HEK293T (cell line): Measurements from ENCODE around the gene NAA11.

Experiments
- CTCF ChIA-PET: fragments of 350-600 bp; formaldehyde crosslinking; extraction: SDS; loops from one replicate; lab custom pipeline; 2021; ENCODE audit warnings: antibody characterized with exemption, inconsistent platforms; lab: Yijun Ruan, JAX
- POLR2A ChIA-PET: fragments of 350-600 bp; formaldehyde crosslinking; extraction: SDS; loops from one replicate; lab custom pipeline; 2020; ENCODE audit warnings: antibody characterized with exemption, inconsistent platforms; lab: Yijun Ruan, JAX
- DNase-seq: peaks from one replicate; pipeline ENCODE4 v3.0.0; 2012; ENCODE audit warnings: mixed read lengths; ENCODE audit errors: extremely low spot score
- ARNT ChIP-seq: fragments of 450-650 bp; IDR thresholded peaks from 2 replicates; pipeline ENCODE4 v1.6.1; 2017; ENCODE audit warnings: mild to moderate bottlenecking
- BHLHE40 ChIP-seq: fragments of 450-650 bp; IDR thresholded peaks from 2 replicates; pipeline ENCODE4 v1.6.1; 2016; ENCODE audit warnings: mild to moderate bottlenecking, moderate library complexity, borderline replicate concordance
- CTBP1 ChIP-seq: fragments of 450-650 bp; IDR thresholded peaks from 2 replicates; pipeline ENCODE4 v1.6.1; 2016; ENCODE audit warnings: borderline replicate concordance
- ELF4 ChIP-seq: fragments of 450-650 bp; IDR thresholded peaks from 2 replicates; pipeline ENCODE4 v1.6.1; 2017; ENCODE audit warnings: antibody characterized with exemption
- FOXA1 ChIP-seq: fragments of 450-650 bp; IDR thresholded peaks from 2 replicates; pipeline ENCODE4 v1.6.1; 2016; ENCODE audit warnings: mild to moderate bottlenecking
- FOXK2 ChIP-seq: fragments of 450-650 bp; IDR thresholded peaks from 2 replicates; pipeline ENCODE4 v1.6.1; 2016; ENCODE audit warnings: mild to moderate bottlenecking
- FOXM1 ChIP-seq: fragments of 450-650 bp; IDR thresholded peaks from 2 replicates; pipeline ENCODE4 v1.6.1; 2017; ENCODE audit warnings: mild to moderate bottlenecking, borderline replicate concordance
- HDGF ChIP-seq: fragments of 450-650 bp; IDR thresholded peaks from 2 replicates; pipeline ENCODE4 v1.6.1; 2017; ENCODE audit warnings: antibody characterized with exemption, borderline replicate concordance
- L3MBTL2 ChIP-seq: fragments of 450-650 bp; conservative IDR thresholded peaks from 2 replicates; pipeline ENCODE4 v1.6.1; 2016; ENCODE audit warnings: mild to moderate bottlenecking
- LEF1 ChIP-seq: fragments of 450-650 bp; IDR thresholded peaks from 2 replicates; pipeline ENCODE4 v1.6.1; 2017; ENCODE audit warnings: mild to moderate bottlenecking, borderline replicate concordance
- NFRKB ChIP-seq: fragments of 450-650 bp; IDR thresholded peaks from 2 replicates; pipeline ENCODE4 v1.6.1; 2016; ENCODE audit warnings: mild to moderate bottlenecking, moderate library complexity
- SP1 ChIP-seq: fragments of 450-650 bp; IDR thresholded peaks from 2 replicates; pipeline ENCODE4 v1.6.1; 2017
- SUZ12 ChIP-seq: fragments of 450-650 bp; IDR thresholded peaks from 2 replicates; pipeline ENCODE4 v1.6.1; 2016; ENCODE audit warnings: mild to moderate bottlenecking
- TARDBP ChIP-seq: fragments of 450-650 bp; IDR thresholded peaks from 2 replicates; pipeline ENCODE4 v1.6.1; 2016
- ZNF384 ChIP-seq: fragments of 450-650 bp; IDR thresholded peaks from 2 replicates; pipeline ENCODE4 v1.6.1; 2016
- TF ChIP-seq, protein P1 (sequence below): fragments of 450-650 bp; IDR thresholded peaks from 2 replicates; pipeline ENCODE4 v1.6.1; 2016

The NAA11 gene

DNA sequence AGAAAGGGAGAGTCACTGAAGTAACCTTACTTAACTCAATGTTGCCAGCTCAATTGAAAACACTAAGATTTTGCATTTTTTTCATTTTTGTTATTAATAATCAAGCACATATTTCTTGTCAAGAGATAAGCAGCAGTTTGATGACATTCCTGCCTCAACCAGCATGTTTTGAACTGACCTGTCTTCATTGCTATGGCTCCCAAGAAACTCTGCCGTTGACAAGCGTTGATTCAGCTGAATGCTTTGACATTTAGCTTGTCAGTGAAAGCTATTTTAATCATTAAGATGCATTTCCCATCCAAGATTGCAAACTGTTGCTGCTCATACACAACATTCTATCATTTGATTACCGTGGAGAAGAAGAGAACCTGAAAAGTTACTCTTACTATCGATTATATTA is 5.9 kb downstream of the NAA11 start:
- no peak for DNase-seq
- POLR2A ChIA-PET: no interaction called here
- no peak for TF ChIP-seq LEF1
- TF ChIP-seq FOXM1: no peak
- no peak for TF ChIP-seq CTBP1
- no peak for TF ChIP-seq ZNF384
- no peak for TF ChIP-seq ELF4
- TF ChIP-seq SP1: no peak
- TF ChIP-seq HDGF: no peak
- no peak for TF ChIP-seq ARNT
- TF ChIP-seq FOXK2: no peak
- no peak for TF ChIP-seq BHLHE40
- no peak for TF ChIP-seq SUZ12
- no peak for TF ChIP-seq NFRKB
- no peak for TF ChIP-seq TARDBP
- TF ChIP-seq, protein P1, sequence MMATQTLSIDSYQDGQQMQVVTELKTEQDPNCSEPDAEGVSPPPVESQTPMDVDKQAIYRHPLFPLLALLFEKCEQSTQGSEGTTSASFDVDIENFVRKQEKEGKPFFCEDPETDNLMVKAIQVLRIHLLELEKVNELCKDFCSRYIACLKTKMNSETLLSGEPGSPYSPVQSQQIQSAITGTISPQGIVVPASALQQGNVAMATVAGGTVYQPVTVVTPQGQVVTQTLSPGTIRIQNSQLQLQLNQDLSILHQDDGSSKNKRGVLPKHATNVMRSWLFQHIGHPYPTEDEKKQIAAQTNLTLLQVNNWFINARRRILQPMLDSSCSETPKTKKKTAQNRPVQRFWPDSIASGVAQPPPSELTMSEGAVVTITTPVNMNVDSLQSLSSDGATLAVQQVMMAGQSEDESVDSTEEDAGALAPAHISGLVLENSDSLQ: no peak
- no peak for TF ChIP-seq L3MBTL2
- CTCF ChIA-PET: no interaction called here

- no peak for DNase-seq
- POLR2A ChIA-PET: no interaction called here
- TF ChIP-seq NFRKB: no peak
- TF ChIP-seq BHLHE40: no peak
- TF ChIP-seq FOXM1: no peak
- TF ChIP-seq FOXK2: no peak
- no peak for TF ChIP-seq ZNF384
- TF ChIP-seq SP1: no peak
- no peak for TF ChIP-seq L3MBTL2
- TF ChIP-seq, protein P1: no peak
- CTCF ChIA-PET: no interaction called here
Measured at GRCh38 chr4:79317711-79318110, 8.2 kb downstream of the NAA11 start.

- no peak for DNase-seq
- no peak for TF ChIP-seq LEF1
- no peak for TF ChIP-seq NFRKB
- TF ChIP-seq BHLHE40: no peak
- no peak for TF ChIP-seq SUZ12
- no peak for TF ChIP-seq ARNT
- TF ChIP-seq FOXA1: no peak
- TF ChIP-seq HDGF: no peak
- no peak for TF ChIP-seq TARDBP
- no peak for TF ChIP-seq FOXM1
- CTCF ChIA-PET: interaction anchor here (0.6 kb wide), 2 partner anchors 16 to 269 kb away, joined by 3 read pairs; no protein-coding TSS in a partner anchor
- POLR2A ChIA-PET: no interaction called here
Measured at GRCh38 chr4:79315891-79316290, 10.0 kb downstream of the NAA11 start.

GRCh38 chr4:79311279-79311678 is 14.6 kb downstream of the NAA11 start:
- TF ChIP-seq ZNF384: no peak
- TF ChIP-seq, protein P1: no peak
- TF ChIP-seq SP1: no peak
- TF ChIP-seq TARDBP: no peak
- TF ChIP-seq LEF1: no peak
- no peak for TF ChIP-seq NFRKB
- no peak for TF ChIP-seq FOXM1
- TF ChIP-seq BHLHE40: no peak
- TF ChIP-seq HDGF: no peak
- no peak for TF ChIP-seq L3MBTL2
- DNase-seq: no peak
- POLR2A ChIA-PET: no interaction called here
- CTCF ChIA-PET: no interaction called here

DNA sequence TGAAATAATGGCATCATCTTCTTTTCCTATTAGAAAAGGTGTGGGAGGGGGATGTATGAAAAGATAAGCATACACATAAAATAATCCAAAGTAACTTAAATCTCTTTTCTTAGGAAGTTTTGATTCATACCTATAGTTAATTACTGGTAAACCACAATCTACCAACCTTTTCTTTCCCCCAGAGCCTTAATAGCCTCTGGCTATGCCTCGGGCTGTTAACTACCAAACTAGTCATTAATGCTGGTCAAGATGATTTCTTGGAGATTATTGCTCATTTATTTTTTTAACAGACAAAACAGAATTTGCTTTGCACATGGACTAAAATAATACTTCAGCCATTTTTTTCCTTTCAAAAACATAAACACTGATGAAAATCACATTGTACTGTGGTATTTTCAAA is 16.9 kb downstream of the NAA11 start:
- POLR2A ChIA-PET: interaction anchor here (0.6 kb wide), 1 partner anchor 114 kb away, joined by 3 read pairs; no protein-coding TSS in a partner anchor
- no peak for TF ChIP-seq CTBP1
- TF ChIP-seq ARNT: no peak
- TF ChIP-seq L3MBTL2: no peak
- TF ChIP-seq FOXK2: no peak
- no peak for TF ChIP-seq LEF1
- no peak for TF ChIP-seq NFRKB
- CTCF ChIA-PET: no interaction called here
- no peak for DNase-seq

DNA sequence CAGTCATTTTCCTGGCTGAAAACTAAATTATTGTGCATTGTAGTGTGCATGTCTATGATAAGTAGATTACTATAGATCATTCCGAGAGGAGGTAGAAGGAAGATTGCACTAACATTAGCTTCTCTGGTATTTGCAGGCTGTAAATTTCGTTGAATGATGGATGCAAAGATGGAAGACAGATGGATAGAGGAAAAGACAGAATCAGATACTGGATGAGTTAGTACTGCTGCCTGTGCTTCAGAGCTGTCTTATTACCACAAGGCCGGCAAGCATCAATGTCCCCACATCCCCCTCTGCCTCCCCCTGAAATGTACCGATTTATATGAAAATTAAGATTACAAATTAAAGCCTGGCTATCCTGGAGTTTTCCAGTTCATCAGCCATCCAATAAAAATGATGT is 17.7 kb downstream of the NAA11 start:
- ChIA-PET POLR2A (no interaction called here), CTCF (no interaction called here)
- no peak for TF ChIP-seq BHLHE40
- TF ChIP-seq SP1: no peak
- no peak for DNase-seq

DNA sequence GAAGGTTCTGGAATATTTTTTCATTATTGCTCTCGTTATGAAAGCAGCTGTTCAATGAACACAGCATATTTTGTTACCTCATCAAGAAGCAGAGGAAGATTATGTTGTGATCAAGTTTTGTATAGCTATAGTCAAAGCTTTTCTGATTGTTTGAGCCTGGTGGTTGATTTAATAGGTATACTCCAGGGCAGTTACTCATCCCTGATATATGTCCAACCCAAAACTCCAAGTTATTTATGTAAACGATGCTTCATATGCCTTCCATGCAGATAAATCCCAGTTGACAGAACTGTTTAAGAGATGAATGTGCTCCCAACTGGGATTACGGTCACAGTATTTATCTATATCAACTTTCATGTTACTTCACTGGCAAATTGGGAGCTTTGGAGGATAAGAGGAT is 19.1 kb downstream of the NAA11 start:
- no peak for DNase-seq
- TF ChIP-seq FOXM1 (no peak), BHLHE40 (no peak), L3MBTL2 (no peak), SUZ12 (no peak), HDGF (no peak), TARDBP (no peak), NFRKB (no peak), CTBP1 (no peak), ELF4 (no peak), FOXA1 (no peak), LEF1 (no peak), ZNF384 (no peak), ARNT (no peak), SP1 (no peak), FOXK2 (no peak)
- TF ChIP-seq, protein P1: no peak
- POLR2A ChIA-PET: no interaction called here
- CTCF ChIA-PET: no interaction called here
